ENCODE data around the gene ADRA1B.

The ADRA1B gene

DNA sequence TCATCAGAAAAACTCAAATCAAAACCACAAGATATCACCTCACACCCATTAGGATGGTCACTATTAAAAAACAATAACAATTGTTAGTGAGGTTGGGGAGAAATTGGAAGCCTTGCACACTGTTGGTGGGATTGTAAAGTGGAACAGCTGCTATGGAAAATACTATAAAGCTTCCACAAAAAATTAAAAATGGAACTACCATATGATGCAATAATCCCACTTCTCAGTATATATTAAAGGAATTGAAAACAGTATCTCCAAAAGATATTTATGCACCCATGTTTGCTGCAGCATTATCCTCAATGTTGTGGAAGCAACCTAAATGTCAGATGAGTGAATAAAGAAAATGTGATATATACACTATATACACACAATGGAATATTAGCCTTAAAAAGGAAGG is 14.5 kb upstream of the ADRA1B start:
- no peak for DNase-seq (ENCODE audit: low read depth in 2 of 2)

DNA sequence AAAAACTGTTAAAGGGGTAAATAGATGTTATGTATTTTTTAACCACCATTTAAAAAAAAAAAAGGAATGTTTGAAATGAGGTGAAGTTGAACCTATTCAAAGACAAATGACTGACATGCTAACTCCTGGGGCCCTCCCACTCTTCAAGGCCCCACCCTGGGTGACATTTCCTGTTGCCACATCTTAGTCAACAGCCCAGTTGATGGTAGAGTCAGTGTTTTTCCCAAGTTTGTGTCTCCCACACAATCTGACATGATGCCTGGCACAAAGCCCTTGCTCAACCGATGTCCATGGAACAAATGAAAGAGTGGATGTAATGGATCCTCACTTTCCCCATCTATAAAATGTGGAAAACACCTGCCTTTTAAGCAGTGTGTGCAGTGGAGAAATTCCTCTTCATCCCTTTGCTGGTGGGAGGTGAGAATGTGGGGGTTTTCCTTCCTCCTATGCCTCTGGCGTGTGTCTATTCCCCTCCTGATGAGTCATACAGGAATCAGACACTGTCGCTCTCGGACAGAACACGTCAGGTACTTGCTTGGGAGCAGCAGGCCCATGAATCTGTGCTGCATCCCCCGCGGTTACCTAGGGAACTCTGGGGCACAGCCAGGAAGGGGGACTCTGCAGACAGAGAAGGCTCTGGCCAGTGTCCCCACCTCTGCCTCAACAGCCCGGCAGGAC is 13.7 kb upstream of the ADRA1B start:
- no peak for DNase-seq (ENCODE audit: low read depth in 2 of 2)

- DNase-seq (ENCODE audit: low read depth in 2 of 2) = no peak
These were observed 13.2 kb upstream of the ADRA1B start for GRCh38 chr5:159903131-159903530.

DNA sequence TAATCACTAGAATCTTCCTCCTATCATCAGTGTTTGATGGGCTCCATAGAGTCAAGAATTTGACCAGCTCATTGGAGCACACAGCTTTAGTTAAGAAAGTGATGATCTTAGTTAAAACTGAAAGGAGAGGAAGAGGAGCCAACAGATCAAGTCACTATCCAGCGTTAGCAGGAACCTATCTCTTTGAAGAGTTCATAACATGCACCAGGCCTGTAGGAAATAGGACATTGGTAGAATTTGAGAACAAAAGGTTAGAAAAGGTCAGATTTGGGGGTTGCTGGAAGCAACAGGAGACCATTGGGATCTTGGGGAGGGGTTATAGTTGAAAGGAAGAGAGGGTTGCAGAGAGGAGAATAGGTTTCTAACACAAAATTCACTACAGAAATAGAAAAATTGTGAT is 11.4 kb upstream of the ADRA1B start:
- no peak for DNase-seq (ENCODE audit: low read depth in 2 of 2)

DNA sequence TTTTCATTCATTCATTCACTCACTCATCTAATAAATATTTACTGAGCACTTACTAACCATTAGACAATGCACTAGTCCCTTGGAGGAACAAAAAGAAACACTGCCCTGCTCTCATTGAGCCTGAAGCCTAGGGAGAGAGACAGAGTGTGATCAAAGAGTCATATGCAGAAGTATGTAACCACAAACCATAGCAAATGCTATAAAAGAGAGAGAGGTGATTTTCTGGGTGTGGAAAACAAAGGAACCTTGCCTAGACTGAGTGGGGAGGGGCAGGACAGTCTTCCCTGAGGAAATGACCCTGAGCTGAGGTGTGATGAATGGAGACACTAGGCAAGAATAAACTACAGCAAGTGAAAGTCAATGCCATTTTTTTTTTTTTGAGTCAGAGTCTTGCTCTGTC is 10.8 kb upstream of the ADRA1B start:
- no peak for DNase-seq (ENCODE audit: low read depth in 2 of 2)

DNA sequence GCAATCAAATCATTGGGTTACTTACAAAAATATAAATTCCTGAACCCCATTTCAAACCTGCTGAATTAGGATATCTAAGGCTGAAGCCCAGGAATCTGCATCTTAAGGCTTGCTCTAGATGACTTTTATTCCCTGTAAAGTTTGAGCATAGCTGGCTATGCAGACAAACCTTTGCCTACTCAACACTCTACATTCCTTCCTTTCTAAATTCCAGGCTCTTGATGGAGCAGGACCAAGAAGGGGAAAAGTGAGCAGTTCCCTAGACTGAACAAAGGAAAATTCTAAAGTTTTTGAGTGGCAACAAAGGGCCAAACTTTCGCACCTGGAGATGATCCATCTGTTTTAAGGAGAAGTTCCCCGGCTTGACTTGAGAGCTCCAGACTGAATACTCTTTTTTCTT is 9.8 kb upstream of the ADRA1B start:
- DNase-seq (ENCODE audit: low read depth in 2 of 2) = no peak

DNA sequence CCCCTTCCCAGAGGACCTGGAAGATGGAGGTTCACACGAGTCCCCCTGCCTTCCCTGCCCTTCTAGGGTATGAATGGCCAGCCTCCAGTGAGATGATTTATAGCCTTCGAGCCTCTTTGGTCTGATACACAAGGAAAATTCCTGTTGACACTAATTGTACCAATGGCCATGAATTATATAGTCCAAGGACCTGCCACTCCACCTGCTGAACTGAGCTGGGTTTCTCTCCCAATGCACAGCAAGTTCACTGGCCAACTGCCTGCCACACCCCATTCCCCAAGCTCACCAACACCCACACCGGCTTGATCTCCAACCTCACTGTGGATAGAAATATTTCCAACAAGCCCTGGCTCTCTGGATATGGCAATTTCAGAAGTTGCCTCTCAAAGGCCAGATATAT is 9.3 kb upstream of the ADRA1B start:
- DNase-seq (ENCODE audit: low read depth in 2 of 2) = no peak

GRCh38 chr5:159907689-159908590 is 8.3 kb upstream of the ADRA1B start:
- DNase-seq (ENCODE audit: low read depth in 2 of 2) = no peak

GRCh38 chr5:159908591-159908940 is 7.7 kb upstream of the ADRA1B start:
- DNase-seq (ENCODE audit: low read depth in 2 of 2) = no peak

- no peak for DNase-seq (ENCODE audit: low read depth in 2 of 2)
These were observed 7.2 kb upstream of the ADRA1B start for GRCh38 chr5:159909126-159909525.

DNA sequence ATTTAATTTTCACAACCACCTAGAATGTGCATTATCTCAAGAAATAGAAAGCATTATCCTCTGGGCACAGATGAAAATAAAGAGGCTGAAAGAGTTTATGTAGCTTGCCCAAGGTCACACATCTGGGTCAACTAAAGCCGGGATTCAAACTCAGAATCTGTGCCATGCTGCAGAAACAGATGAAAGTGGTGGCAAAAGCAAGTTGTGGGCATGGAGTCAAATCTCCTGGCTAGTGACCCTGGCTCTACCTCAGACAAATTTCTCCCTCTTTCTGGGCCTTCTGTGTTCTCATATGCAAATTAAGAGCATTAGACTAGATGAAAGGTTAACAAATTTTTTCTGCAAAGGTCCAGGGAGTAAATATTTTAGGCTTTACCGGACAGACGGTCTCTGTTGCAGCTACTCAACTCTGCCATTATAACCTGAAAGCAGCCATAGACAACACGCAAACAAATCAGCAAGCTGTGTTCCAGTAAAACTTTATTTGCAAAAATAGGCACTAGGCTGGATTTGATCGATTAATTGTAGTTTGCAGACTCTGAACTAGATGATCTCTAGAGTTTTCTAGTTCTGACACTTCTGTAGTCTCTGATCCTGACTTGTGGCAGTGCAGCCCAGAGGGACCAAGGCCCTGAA is 6.0 kb upstream of the ADRA1B start:
- DNase-seq (ENCODE audit: low read depth in 2 of 2) = no peak

- no peak for DNase-seq (ENCODE audit: low read depth in 2 of 2)
These were observed 5.4 kb upstream of the ADRA1B start for GRCh38 chr5:159910843-159911229.

- DNase-seq (ENCODE audit: low read depth in 2 of 2) = no peak
These were observed 4.9 kb upstream of the ADRA1B start for GRCh38 chr5:159911349-159911748.

DNA sequence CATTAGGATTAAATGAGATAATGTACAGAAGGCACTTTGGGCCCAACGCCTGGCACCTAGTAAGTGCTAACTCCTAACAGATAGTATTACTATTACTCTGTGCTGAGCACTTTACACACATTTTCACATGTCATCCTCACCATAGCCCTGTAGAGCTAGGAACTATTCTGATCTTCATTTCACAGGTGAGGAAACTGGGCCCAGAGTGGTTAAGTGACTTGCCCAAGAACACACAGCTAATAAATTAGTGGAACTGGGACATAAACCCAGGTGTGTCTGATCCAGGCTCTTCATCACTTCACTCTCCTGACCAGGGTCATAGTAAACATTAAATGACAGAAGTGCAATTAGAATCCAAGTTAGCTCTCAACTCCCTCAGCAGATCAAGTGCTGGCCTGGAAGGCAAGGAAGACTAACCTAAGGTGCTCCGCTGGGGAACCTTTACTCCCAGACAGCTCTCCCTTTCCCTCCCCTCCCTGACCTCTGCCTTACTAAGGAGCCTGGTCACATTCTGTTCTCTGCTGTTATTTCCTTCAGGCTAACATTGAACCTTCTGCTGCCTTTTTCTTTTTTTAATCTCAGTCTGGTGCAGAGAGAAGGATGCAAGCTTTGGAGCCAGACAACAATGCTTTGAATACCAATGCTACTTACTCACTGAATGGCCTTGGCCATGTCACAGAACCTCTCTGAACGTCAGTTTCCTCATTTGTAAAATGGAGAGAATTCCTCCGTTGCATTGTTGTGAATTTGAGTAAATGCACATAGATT is 4.1 kb upstream of the ADRA1B start:
- DNase-seq (ENCODE audit: low read depth in 2 of 2) = no peak

- no peak for DNase-seq (ENCODE audit: low read depth in 2 of 2)
These were observed 3.2 kb upstream of the ADRA1B start for GRCh38 chr5:159913048-159913447.

- no peak for DNase-seq (ENCODE audit: low read depth in 2 of 2)
These were observed 2.8 kb upstream of the ADRA1B start for GRCh38 chr5:159913501-159913900.

DNA sequence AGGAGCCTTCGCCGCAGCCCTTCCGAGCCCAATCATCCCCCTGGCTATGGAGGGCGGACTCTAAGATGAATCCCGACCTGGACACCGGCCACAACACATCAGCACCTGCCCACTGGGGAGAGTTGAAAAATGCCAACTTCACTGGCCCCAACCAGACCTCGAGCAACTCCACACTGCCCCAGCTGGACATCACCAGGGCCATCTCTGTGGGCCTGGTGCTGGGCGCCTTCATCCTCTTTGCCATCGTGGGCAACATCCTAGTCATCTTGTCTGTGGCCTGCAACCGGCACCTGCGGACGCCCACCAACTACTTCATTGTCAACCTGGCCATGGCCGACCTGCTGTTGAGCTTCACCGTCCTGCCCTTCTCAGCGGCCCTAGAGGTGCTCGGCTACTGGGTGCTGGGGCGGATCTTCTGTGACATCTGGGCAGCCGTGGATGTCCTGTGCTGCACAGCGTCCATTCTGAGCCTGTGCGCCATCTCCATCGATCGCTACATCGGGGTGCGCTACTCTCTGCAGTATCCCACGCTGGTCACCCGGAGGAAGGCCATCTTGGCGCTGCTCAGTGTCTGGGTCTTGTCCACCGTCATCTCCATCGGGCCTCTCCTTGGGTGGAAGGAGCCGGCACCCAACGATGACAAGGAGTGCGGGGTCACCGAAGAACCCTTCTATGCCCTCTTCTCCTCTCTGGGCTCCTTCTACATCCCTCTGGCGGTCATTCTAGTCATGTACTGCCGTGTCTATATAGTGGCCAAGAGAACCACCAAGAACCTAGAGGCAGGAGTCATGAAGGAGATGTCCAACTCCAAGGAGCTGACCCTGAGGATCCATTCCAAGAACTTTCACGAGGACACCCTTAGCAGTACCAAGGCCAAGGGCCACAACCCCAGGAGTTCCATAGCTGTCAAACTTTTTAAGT is 819 bp downstream of the ADRA1B start:
- DNase-seq (ENCODE audit: low read depth in 2 of 2) = no peak

- DNase-seq (ENCODE audit: low read depth in 2 of 2) = no peak
These were observed 1.7 kb downstream of the ADRA1B start for GRCh38 chr5:159917994-159918393.

DNA sequence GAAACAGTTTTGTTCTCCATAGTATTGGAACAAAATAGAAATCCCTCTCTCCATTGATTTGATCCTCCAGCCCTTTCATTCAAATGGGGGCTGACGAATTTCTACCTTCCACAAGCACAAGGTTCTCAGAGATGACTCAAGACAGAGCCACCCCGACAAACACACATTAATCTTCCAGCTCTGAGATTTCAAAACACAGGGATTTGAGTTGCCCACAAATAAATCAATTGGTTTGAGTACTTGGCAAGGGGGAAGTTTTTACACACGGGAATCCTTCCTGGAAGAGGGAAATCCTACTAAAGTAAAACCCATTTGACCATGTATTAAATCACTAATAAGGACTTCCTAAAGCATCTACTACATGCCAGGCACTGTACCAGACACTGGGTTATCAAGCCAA is 5.4 kb downstream of the ADRA1B start:
- no peak for DNase-seq (ENCODE audit: low read depth in 2 of 2)

DNA sequence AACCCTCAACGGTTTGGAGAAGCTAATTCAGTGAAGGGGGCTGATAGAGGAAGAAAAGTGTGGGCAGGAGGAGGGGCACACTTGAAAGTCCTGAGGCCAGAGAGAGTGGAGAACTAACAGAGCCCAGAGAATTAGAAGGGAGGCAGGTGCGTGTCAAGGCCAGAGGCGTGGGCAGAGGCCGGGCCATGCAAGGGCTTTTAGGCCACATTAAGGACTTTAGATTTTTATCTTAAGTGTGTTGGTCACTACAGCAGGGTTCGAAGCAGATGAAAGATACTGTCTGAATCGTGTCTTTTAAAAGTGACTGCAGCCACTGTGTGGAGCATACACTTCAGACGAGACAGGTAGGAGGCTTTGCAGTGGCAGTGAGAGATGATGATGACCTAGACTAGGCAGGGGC is 6.7 kb downstream of the ADRA1B start:
- no peak for DNase-seq (ENCODE audit: low read depth in 2 of 2)

All from stimulated activated CD8-positive, alpha-beta memory T cell treated with anti-CD3 and anti-CD28 coated beads, Interleukin-2, amount 100 ng/mL, for 48 hours (primary cell).